HG02884 (cell line): ENCODE results near the gene LRRC45.

Source experiments
- ATAC-seq: cut with Tn5 transposase; IDR thresholded peaks from one replicate; pipeline ENCODE4 v1.9.1; 2021; ENCODE audit warnings: mild to moderate bottlenecking, moderate library complexity; ENCODE audit not compliant: unreplicated experiment

The LRRC45 gene

GRCh38 chr17:82018152-82018988, 4.7 kb upstream of the LRRC45 start:
- no peak for ATAC-seq

- no peak for ATAC-seq
Observed at GRCh38 chr17:82018989-82019689, 4.0 kb upstream of the LRRC45 start.

- no peak for ATAC-seq
Observed at GRCh38 chr17:82019690-82020571, 3.2 kb upstream of the LRRC45 start.

GRCh38 chr17:82020572-82021106, 2.5 kb upstream of the LRRC45 start:
- no peak for ATAC-seq

- no peak for ATAC-seq
Observed at GRCh38 chr17:82021107-82021899, 1.8 kb upstream of the LRRC45 start.

- no peak for ATAC-seq
Observed at GRCh38 chr17:82021900-82022309, 1.2 kb upstream of the LRRC45 start.

GRCh38 chr17:82022310-82022980, 660 bp upstream of the LRRC45 start, which contains the start of gene CENPX:
Gene CENPX (minus strand): TSS chr17:82022878. CDS start chr17:82022861, 17 bp downstream.
- no peak for ATAC-seq

GRCh38 chr17:82023447-82024241, 539 bp downstream of the LRRC45 start:
- no peak for ATAC-seq

- ATAC-seq: no peak
Observed at GRCh38 chr17:82024859-82025258, 1.8 kb downstream of the LRRC45 start.

- no peak for ATAC-seq
Observed at GRCh38 chr17:82025401-82026107, 2.4 kb downstream of the LRRC45 start.

- ATAC-seq: no peak
Observed at GRCh38 chr17:82028246-82028645, 5.1 kb downstream of the LRRC45 start.

GRCh38 chr17:82028966-82029365, 5.9 kb downstream of the LRRC45 start:
- no peak for ATAC-seq

GRCh38 chr17:82029391-82029790, 6.3 kb downstream of the LRRC45 start:
- no peak for ATAC-seq

GRCh38 chr17:82029990-82030469, 6.9 kb downstream of the LRRC45 start:
- no peak for ATAC-seq

GRCh38 chr17:82030470-82031302, 7.6 kb downstream of the LRRC45 start:
- ATAC-seq: no peak

GRCh38 chr17:82031303-82031884, 8.3 kb downstream of the LRRC45 start, which contains the start of gene RAC3:
Gene RAC3 (plus strand): TSS chr17:82031678. CDS start chr17:82031762, 84 bp downstream.
- ATAC-seq: no peak
